Esophagus muscularis mucosa (tissue), 4 donors: ENCODE data around the gene RNF8. TPM values are rescaled to one million over a fixed set of nuclear protein-coding genes. Genes with fewer than 3 reads are reported as not detected.

Experiments used
- DNase-seq: peaks from one replicate; pipeline ENCODE4 v3.0.0-alpha.2; 2017; ENCODE audit errors: extremely low spot score
- H3K27ac ChIP-seq, 4 donors: fragments of 200-600 bp; sonication (generic); replicated peaks in 1 of 4; 1 replicate in 3 of 4; 2 replicates in 1 of 4; pipeline ENCODE4 v1.5.1; 2016 to 2019; ENCODE audit warnings: mild to moderate bottlenecking in 1 of 4
- H3K27me3 ChIP-seq, 4 donors: fragments of 200-600 bp; sonication (generic); one replicate each; pipeline versions ENCODE4 v1.5.1 to v1.6.0; 2016 to 2019
- H3K36me3 ChIP-seq, 4 donors: fragments of 200-600 bp; sonication (generic); one replicate each; pipeline ENCODE4 v1.5.1; 2016 to 2019
- H3K4me1 ChIP-seq, 4 donors: fragments of 200-600 bp; sonication (generic); one replicate each; pipeline ENCODE4 v1.5.1; 2016 to 2019
- H3K4me3 ChIP-seq, 4 donors: fragments of 200-600 bp; sonication (generic); 1 replicate in 2 of 4; 2 replicates in 2 of 4; pipeline ENCODE4 v1.5.1; 2016 to 2019; ENCODE audit warnings: mild to moderate bottlenecking in 4 of 4, moderate library complexity in 1 of 4
- H3K9me3 ChIP-seq, 4 donors: fragments of 200-600 bp; sonication (generic); 1 replicate in 3 of 4; 2 replicates in 1 of 4; pipeline ENCODE4 v1.5.1; 2016 to 2019
- CTCF ChIP-seq, 3 experiments: fragments of 200-600 bp in 2 of 3; fragments of 450-650 bp in 1 of 3; sonication (generic) in 2 of 3; IDR thresholded peaks; one replicate each; pipeline ENCODE4 v1.5.1; 2017 to 2019; ENCODE audit warnings: antibody characterized with exemption in 3 of 3, mild to moderate bottlenecking in 2 of 3, moderate library complexity in 1 of 3
- EP300 ChIP-seq: sonication (generic); formaldehyde crosslinking; IDR thresholded peaks from one replicate; pipeline ENCODE4 v1.6.1; 2017; ENCODE audit warnings: antibody characterized with exemption
- POLR2A ChIP-seq: fragments of 450-650 bp; IDR thresholded peaks from one replicate; pipeline ENCODE4 v1.6.1; 2017; ENCODE audit warnings: antibody characterized with exemption, moderate library complexity, mild to moderate bottlenecking, low read depth
- POLR2AphosphoS5 ChIP-seq, 2 donors: sonication (generic); formaldehyde crosslinking; IDR thresholded peaks; one replicate each; pipeline ENCODE4 v1.6.1; 2017; ENCODE audit warnings: antibody characterized with exemption in 2 of 2
- WGBS: methylation state at CpG from one replicate; pipeline ENCODE4 v1.1.5; 2018; 5-methylcytosine and 5-hydroxymethylcytosine counted together
- intact Hi-C: fragments of 100-400 bp; cut with DNase I; formaldehyde crosslinking; loops from one replicate; pipeline ENCODE4 v1.15.1; 2023
- total RNA-seq, 4 donors: library from RNA; depleted of rRNA; stranded (reverse); fragments of >200 nt; gene quantifications; one replicate each; pipeline versions ENCODE4 v1.1.0 to v1.2.1, GENCODE V29; 2016

The RNF8 gene
- total RNA-seq, 4 donors from 2014 or later: 14.7 to 19.9 (median 18.3) TPM

- no peak for TF ChIP-seq CTCF (IDR thresholded peaks at IDR 0.05)
- TF ChIP-seq POLR2A: no peak
- TF ChIP-seq EP300: no peak
- TF ChIP-seq POLR2AphosphoS5 (IDR thresholded peaks at IDR 0.05): no peak
- Histone ChIP-seq H3K27ac (no peak overlapping the region), H3K4me1 (peaks cover 0 to 18% (median 10%) of the 10 kb centered on the region in 4 donors), H3K9me3 (no peaks in the 10 kb centered on the region), H3K27me3 (no peaks in the 10 kb centered on the region), H3K4me3 (no peak overlapping the region), H3K36me3 (peaks cover 9 to 71% (median 69%) of the 10 kb centered on the region in 4 donors)
- 92% methylated on average over 8 of the region's 8 CpGs for WGBS
- intact Hi-C loops: no loop called here
- no peak for DNase-seq
Measured at GRCh38 chr6:37320646-37321045, 33.1 kb upstream of the RNF8 start.

- DNase-seq: no peak
- intact Hi-C loops: no loop called here
- Histone ChIP-seq H3K4me3 (no peak overlapping the region), H3K36me3 (peaks cover 9 to 67% (median 64%) of the 10 kb centered on the region in 4 donors), H3K27me3 (no peaks in the 10 kb centered on the region), H3K9me3 (no peaks in the 10 kb centered on the region), H3K27ac (no peak overlapping the region), H3K4me1 (peaks cover 0 to 18% (median 12%) of the 10 kb centered on the region in 4 donors)
- TF ChIP-seq CTCF (IDR thresholded peaks at IDR 0.05) (no peak), POLR2AphosphoS5 (IDR thresholded peaks at IDR 0.05) (no peak), POLR2A (no peak), EP300 (no peak)
Measured at GRCh38 chr6:37321101-37321500, 32.7 kb upstream of the RNF8 start.

GRCh38 chr6:37321516-37322415 lies 32.0 kb upstream of the RNF8 start:
- no peak for DNase-seq
- Histone ChIP-seq H3K4me1 (peaks cover 0 to 18% (median 12%) of the 10 kb centered on the region in 4 donors), H3K9me3 (no peaks in the 10 kb centered on the region), H3K4me3 (no peak overlapping the region), H3K36me3 (peaks cover 9 to 60% (median 57%) of the 10 kb centered on the region in 4 donors), H3K27ac (no peak overlapping the region), H3K27me3 (no peaks in the 10 kb centered on the region)
- intact Hi-C loops: no loop called here
- 81% methylated on average over 8 of the region's 8 CpGs for WGBS
- no peak for TF ChIP-seq EP300
- no peak for TF ChIP-seq POLR2AphosphoS5 (IDR thresholded peaks at IDR 0.05)
- TF ChIP-seq CTCF (IDR thresholded peaks at IDR 0.05): no peak
- TF ChIP-seq POLR2A: no peak

- WGBS: 25% methylated on average over 3 of the region's 3 CpGs
- intact Hi-C loops: no loop called here
- peak overlapping the region in 1 of 4 donors; percentile 1 for H3K27ac ChIP-seq
Measured at GRCh38 chr6:37323580-37323979, 30.2 kb upstream of the RNF8 start.

More at GRCh38 chr6:37323580-37323979, 30.2 kb upstream of the RNF8 start:
- H3K4me3 ChIP-seq: no peak overlapping the region
- H3K4me1 ChIP-seq: peaks cover 0 to 18% (median 12%) of the 10 kb centered on the region in 4 donors
- no peaks in the 10 kb centered on the region for H3K27me3 ChIP-seq
- H3K9me3 ChIP-seq: no peaks in the 10 kb centered on the region
- TF ChIP-seq POLR2A (no peak), CTCF (IDR thresholded peaks at IDR 0.05) (no peak), POLR2AphosphoS5 (IDR thresholded peaks at IDR 0.05) (no peak), EP300 (no peak)
- DNase-seq: no peak
- H3K36me3 ChIP-seq: peaks cover 9 to 43% (median 39%) of the 10 kb centered on the region in 4 donors
